A549 treated with CORT108297 at 1 μM for 4 hours (cell line): ENCODE results near the gene SVIP. TPM values are rescaled to one million over a fixed set of nuclear protein-coding genes. Genes with fewer than 3 reads are reported as not detected.

ENCODE experiments used
- total RNA-seq: library from RNA; stranded (reverse); fragments of 200-300 nt; extraction: Qiagen RNA extraction; gene quantifications from 5 replicates; pipeline ENCODE4 v1.2.3, GENCODE V29; 2022

SVIP gene
- total RNA-seq: 9.6 to 15.8 TPM (median 13.6 TPM) in 5 replicates

GRCh38 chr11:22829231-22830081 is at the start of gene SVIP:
TSS of gene SVIP (minus strand) at chr11:22829801. CDS start at chr11:22829748, 53 bp downstream.

GRCh38 chr11:22860241-22860640 is 30.6 kb upstream of the SVIP start, which contains the start of gene CCDC179:
TSS of gene CCDC179 (minus strand) at chr11:22860474. CDS start at chr11:22860421, 53 bp downstream.

Other genes with a start within 250 kb of the SVIP start
- 6.1 to 8.5 TPM (median 8.3 TPM) in 5 replicates for gene FANCF, start 204.0 kb downstream of the SVIP start, total RNA-seq
- 0.68 to 1.4 TPM (median 0.92 TPM) in 5 replicates for gene GAS2, start 163.2 kb downstream of the SVIP start, total RNA-seq
- not detected in 5 replicates for gene CCDC179, start 30.7 kb upstream of the SVIP start, total RNA-seq